Choroid plexus epithelial cell (primary cell): ENCODE measurements around the gene TMEM170A.
"Not testable (repeated sequence)": the region's sequence is repeated elsewhere in the genome, so short reads cannot be mapped to it uniquely, and the experiment has no call there.

ENCODE experiments used
- DNase-seq: peaks from one replicate; pipeline ENCODE4 v3.0.0-alpha.2; 2010; ENCODE audit warnings: low read depth
- H3K4me3 ChIP-seq: 2 replicates; pipeline ENCODE4 v1.5.1; 2011; ENCODE audit warnings: low read depth, mild to moderate bottlenecking, control low read depth, low read length, moderate library complexity
- CTCF ChIP-seq: conservative IDR thresholded peaks from 2 replicates; pipeline ENCODE4 v1.5.1; 2011; ENCODE audit warnings: low read depth, mild to moderate bottlenecking, control low read depth, inconsistent platforms, low read length, moderate library complexity

Gene TMEM170A

GRCh38 chr16:75445298-75445697 lies 19.2 kb downstream of the TMEM170A start:
- TF ChIP-seq CTCF: no peak
- DNase-seq: no peak
- no peak overlapping the region for H3K4me3 ChIP-seq

GRCh38 chr16:75443298-75443697 lies 21.2 kb downstream of the TMEM170A start:
- peak; percentile 28 for DNase-seq
- no peak overlapping the region for H3K4me3 ChIP-seq
- TF ChIP-seq CTCF: no peak

GRCh38 chr16:75433732-75434413 lies 30.6 kb downstream of the TMEM170A start:
- peak overlapping the region; percentile 97 for H3K4me3 ChIP-seq
- no peak for TF ChIP-seq CTCF
- peak; percentile 98 for DNase-seq

GRCh38 chr16:75432828-75433731 lies 31.4 kb downstream of the TMEM170A start, which contains the start of gene CFDP1:
Gene CFDP1 (minus strand): TSS chr16:75433503. CDS start chr16:75433352, 151 bp downstream.
- peak within 1 kb of the TSS; percentile 97 for H3K4me3 ChIP-seq
- no peak for TF ChIP-seq CTCF
- DNase-seq: peak; percentile 96

- TF ChIP-seq CTCF: no peak
- no peak for DNase-seq
- no peak overlapping the region for H3K4me3 ChIP-seq
Observed at GRCh38 chr16:75429621-75430403, 34.7 kb downstream of the TMEM170A start.

- H3K4me3 ChIP-seq, DNase-seq: not testable (repeated sequence)
Observed at GRCh38 chr16:75426524-75426923, 38.0 kb downstream of the TMEM170A start.

- not testable (repeated sequence) for DNase-seq, H3K4me3 ChIP-seq
Observed at GRCh38 chr16:75424105-75424762, 40.3 kb downstream of the TMEM170A start.
